DMS114 treated with DMSO at 0.1 percent for 48 hours (cell line): Measurements from ENCODE around the gene PLCL1.

ENCODE experiments used
- DNase-seq: peaks from one replicate; lab custom pipeline; 2025; ENCODE audit not compliant: unreplicated experiment; lab: John Stamatoyannopoulos, UW

PLCL1 gene

GRCh38 chr2:197949224-197949623 lies 144.8 kb downstream of the PLCL1 start:
- DNase-seq, result no peak

- no peak for DNase-seq
These were observed 145.6 kb downstream of the PLCL1 start for GRCh38 chr2:197950006-197950405.

GRCh38 chr2:197950724-197951123 lies 146.3 kb downstream of the PLCL1 start:
- no peak for DNase-seq

- no peak for DNase-seq
These were observed 148.3 kb downstream of the PLCL1 start for GRCh38 chr2:197952540-197953202.

GRCh38 chr2:197954328-197954727 lies 149.9 kb downstream of the PLCL1 start:
- no peak for DNase-seq

GRCh38 chr2:197958592-197959150 lies 154.3 kb downstream of the PLCL1 start:
- DNase-seq, result no peak

GRCh38 chr2:197959383-197959782 lies 155.0 kb downstream of the PLCL1 start:
- DNase-seq, result no peak

- DNase-seq, result no peak
These were observed 156.4 kb downstream of the PLCL1 start for GRCh38 chr2:197960786-197961185.

GRCh38 chr2:197964720-197965119 lies 160.3 kb downstream of the PLCL1 start:
- no peak for DNase-seq

- DNase-seq, result no peak
These were observed 161.4 kb downstream of the PLCL1 start for GRCh38 chr2:197965756-197966155.

- no peak for DNase-seq
These were observed 165.0 kb downstream of the PLCL1 start for GRCh38 chr2:197969391-197969893.

- DNase-seq, result no peak
These were observed 167.7 kb downstream of the PLCL1 start for GRCh38 chr2:197972061-197972460.

GRCh38 chr2:197972587-197972986 lies 168.2 kb downstream of the PLCL1 start:
- no peak for DNase-seq

- DNase-seq, result no peak
These were observed 169.4 kb downstream of the PLCL1 start for GRCh38 chr2:197973772-197974171.

- no peak for DNase-seq
These were observed 171.6 kb downstream of the PLCL1 start for GRCh38 chr2:197975931-197976519.

- no peak for DNase-seq
These were observed 174.6 kb downstream of the PLCL1 start for GRCh38 chr2:197978971-197979370.

GRCh38 chr2:197982565-197982964 lies 178.2 kb downstream of the PLCL1 start:
- DNase-seq, result no peak

- no peak for DNase-seq
These were observed 180.7 kb downstream of the PLCL1 start for GRCh38 chr2:197985029-197985638.

GRCh38 chr2:197986977-197987376 lies 182.6 kb downstream of the PLCL1 start:
- DNase-seq, result no peak

GRCh38 chr2:197990356-197990755 lies 186.0 kb downstream of the PLCL1 start:
- DNase-seq, result no peak

- no peak for DNase-seq
These were observed 188.2 kb downstream of the PLCL1 start for GRCh38 chr2:197992482-197993133.
